HG02970 (cell line): ENCODE measurements around the gene ARHGAP24.
"Not testable (repeated sequence)": the region's sequence is repeated elsewhere in the genome, so short reads cannot be mapped to it uniquely, and the experiment has no call there.

Experiments
- ATAC-seq: cut with Tn5 transposase; IDR thresholded peaks from one replicate; pipeline ENCODE4 v1.9.1; 2021; ENCODE audit warnings: mild to moderate bottlenecking, moderate library complexity, moderate number of reproducible peaks; ENCODE audit not compliant: unreplicated experiment, low FRiP score

Gene ARHGAP24

DNA sequence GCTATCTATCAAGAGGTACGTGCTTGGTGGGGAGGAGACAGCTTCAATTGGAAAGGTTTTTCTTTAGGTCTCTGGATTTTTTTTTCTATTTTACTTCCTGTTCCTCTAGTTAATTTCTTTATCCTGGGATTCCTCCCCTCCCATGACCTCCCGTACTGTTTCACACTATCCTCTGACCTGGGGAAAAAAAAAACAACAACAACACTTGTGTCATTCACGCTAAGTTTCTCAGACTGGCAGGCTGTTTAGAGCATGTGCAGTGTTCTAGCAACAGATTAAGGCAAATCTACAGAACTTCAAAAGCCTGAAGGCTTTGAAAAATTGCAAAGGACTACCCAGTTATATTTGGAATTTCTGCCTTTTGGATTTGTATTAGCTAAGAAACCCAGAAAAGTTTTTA is 358.4 kb downstream of the ARHGAP24 start:
- no peak for ATAC-seq

DNA sequence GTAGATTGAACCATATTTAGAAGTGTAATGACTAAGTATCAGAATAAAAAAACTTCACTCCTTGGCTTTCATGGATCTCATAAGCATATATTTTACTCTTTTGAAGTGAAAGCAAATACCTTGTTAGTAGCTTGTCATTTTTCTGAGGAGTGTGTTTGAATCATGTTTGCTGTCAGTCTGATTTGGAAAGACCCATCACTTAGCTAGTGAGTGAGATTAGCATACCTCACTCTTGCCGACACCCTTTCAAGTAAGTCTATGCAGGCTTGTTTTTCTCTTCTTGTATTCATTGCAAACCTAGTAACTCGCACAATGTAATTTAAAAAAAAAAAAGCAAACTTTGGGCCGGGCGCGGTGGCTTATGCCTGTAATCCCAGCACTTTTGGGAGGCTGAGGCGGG is 360.0 kb downstream of the ARHGAP24 start:
- no peak for ATAC-seq

DNA sequence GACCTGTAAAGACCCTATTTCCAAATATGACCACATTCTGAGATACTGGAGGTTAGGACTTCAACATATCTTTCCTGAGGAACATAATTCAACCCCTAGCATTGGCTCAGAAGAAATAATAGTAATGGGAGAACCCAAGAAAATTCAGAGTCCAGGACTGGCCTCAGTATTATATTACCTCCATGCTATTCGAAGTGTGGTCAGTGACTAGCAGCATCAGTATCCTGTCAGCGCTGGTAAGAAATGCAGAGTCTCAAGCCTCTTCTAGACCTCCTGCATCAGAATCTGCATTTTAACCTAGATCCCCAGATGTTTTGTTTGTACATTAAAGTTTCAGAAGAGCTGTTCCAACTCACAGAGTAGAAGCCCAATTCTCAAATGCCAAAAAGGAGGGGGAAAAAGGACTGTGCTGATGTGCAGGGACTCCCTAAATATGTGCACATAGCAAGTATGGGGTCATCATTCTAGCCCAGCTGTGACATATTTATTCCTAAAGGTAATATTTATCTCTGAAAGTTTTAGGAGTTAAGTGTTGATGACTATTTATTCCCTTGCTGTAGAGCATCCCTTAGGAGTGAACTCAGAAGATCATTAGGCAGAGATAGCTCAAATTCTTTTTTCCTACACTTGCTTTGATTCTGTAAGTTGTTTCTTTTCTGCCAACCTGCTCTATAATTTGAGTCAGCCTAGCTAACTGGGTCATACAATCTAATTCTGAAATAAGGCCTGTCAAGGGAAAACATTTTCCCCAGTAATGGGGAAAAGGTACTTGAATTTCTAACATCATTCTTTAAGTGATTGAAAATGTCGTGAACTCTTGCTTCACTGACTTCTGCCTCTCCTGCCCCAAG is 361.9 kb downstream of the ARHGAP24 start:
- ATAC-seq: no peak

DNA sequence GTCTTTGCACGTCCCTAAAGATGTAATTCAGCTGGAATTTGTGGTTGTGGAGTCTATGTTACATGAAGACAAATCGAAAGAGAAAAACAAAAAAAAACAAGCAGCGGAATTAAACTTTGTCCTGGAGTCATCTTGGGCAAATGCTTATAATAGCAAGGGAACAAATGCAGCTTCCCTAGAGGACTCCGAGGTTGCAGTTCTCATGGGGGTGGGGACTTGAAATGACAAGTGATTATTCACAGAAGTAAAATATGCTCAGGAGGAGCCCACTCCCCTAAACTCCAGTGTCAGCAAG is 362.4 kb downstream of the ARHGAP24 start:
- ATAC-seq: no peak

DNA sequence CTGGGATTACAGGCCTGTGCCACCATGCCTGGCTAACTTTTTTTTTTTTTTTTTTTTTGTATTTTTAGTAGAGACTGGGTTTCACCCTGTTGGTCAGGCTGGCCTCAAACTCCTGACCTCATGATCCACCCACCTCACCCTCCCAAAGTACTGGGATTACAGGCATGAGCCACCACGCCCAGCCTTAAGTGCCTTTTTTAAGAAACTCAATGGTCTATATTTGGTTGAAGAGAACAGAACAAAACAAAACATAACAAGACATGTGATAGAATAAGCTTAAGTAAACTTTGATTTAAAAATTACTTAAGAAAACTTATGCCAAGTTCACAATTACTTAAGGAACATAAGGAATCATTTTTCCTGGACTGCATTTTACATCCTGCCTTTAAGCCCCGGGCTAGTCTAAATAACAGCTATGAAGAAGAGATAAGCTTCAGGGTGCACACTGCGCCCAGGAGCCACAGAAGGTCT is 365.1 kb downstream of the ARHGAP24 start:
- ATAC-seq: not testable (repeated sequence)

DNA sequence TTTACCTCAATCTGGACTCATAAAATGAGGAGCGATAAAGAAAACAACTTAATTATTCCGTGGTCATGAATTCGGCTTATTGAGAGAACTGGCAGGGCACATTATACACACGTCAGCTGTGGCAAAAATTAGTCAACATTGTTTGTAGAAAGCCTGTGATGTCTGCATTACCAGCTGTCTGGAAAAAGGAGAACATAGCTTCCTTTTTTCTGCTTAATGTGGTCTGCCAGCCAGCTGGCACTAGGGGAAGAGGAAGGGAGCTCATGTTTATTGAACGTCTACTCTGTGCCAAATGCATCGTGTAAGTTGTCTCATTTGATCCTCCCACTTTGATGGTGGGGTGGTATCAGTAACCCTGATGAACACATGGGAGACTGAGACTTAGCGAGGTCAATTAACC is 367.6 kb downstream of the ARHGAP24 start:
- no peak for ATAC-seq

DNA sequence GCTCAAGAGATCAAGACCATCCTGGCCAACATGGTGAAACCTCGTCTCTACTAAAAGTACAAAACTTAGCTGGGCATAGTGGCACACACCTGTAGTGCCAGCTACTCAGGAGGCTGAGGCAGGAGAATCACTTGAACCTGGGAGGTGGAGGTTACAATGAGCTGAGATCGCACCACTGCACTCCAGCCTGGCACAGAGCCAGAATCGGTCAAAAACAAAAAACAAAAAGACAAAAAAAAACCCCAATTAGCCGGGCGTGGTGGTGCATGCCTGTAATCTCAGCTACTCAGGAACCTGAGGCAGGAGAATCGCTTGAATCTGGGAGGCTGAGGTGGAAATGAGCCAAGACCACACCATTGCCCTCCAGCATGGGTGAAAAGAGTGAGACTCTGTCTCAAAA is 378.8 kb downstream of the ARHGAP24 start:
- ATAC-seq: not testable (repeated sequence)

DNA sequence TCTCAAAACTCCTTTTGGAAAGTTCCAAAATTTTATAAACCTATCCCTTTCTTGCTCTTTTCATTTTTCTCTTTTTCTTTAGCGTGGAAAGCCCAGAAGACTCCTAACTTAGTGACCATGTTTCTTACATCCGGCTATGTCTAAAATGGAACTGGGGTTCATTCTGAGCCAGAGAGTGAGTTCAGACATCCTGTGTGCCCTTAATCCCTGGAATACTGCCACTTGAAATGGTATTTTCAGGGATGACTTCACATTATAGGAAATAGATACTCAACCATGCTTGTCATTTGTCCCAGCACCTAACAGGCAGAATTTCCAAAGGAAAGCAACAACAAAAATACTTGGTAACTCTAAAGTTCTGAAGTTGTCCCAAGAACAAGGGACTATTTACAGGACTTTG is 379.6 kb downstream of the ARHGAP24 start:
- no peak for ATAC-seq

DNA sequence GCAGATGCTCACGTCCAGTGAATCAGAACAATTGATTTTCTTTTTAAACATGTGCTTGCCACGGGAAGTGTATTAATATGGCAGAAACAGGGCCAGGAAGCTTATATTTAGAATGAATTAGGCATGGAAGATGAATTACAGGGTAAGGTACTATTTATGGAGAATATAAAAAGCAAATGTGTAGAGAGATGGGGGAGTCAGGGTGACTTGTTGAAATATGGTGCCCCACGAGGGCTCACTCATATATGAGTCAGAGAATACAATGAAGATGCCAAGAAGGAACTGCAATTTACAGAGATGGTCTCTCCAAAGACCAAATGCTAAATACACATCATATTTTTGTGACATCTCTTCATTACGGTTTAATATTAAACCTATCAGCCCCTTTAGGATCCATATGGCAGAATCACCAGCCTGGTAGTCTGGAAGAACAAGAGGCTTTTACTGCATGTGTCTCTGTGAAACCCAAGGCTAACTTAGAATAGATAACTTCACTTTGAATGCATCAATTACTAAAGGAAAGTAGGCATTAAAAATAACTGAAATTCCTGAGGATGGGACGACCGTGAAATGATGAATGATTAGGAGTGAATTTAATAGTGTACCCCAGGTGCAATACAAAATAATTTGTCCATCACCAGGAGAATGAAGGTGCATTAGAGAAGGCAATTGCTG is 385.3 kb downstream of the ARHGAP24 start:
- no peak for ATAC-seq

DNA sequence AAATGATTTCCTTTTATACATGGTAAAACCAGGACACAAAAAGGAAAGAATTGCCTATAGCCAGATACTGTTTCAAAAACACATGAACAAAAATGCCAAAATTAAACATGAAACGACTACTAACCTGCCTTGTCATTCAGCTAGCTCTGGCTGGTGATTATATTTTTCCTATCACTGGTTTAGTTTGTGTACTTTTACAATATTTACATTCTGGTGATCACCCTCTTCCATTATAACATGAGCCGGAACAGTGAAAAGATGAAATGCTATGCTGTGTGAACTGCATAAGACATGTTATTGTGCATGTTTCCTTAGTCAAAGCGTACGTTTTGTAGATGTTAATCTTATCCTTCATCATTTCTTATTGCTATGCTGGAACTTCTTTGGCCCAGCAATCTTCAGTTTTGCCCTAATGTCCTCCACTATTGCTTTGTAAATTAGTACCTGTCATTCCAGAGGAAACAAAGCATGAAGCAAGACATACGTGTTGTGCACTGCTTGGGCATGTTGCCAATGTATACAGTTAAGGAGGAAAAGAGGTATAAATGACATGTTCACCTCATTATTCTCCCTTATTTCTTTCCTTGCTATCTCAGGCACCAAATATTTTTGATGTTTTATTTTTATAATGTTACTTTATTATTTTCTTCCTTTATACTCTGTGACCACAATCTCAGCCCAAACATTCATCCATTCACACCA is 386.3 kb downstream of the ARHGAP24 start:
- no peak for ATAC-seq

DNA sequence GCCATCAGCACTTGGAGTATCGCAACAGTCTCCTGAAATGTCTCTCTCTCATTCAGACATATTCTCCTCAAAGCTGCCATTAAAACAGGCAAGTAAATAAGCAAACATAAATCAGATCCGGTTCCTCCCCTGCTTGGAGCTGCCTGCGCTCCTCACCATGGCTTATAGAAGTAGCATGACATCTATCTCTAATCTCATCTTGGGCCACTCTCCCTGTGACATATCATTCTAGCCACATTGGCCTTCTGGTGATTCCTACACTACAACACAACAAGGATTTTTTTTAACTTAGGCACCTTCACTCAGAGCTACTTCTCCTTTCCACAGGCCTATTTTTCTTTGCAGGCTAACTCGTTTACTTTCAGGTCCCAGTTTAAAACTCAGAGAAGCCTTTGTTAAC is 387.9 kb downstream of the ARHGAP24 start:
- no peak for ATAC-seq

DNA sequence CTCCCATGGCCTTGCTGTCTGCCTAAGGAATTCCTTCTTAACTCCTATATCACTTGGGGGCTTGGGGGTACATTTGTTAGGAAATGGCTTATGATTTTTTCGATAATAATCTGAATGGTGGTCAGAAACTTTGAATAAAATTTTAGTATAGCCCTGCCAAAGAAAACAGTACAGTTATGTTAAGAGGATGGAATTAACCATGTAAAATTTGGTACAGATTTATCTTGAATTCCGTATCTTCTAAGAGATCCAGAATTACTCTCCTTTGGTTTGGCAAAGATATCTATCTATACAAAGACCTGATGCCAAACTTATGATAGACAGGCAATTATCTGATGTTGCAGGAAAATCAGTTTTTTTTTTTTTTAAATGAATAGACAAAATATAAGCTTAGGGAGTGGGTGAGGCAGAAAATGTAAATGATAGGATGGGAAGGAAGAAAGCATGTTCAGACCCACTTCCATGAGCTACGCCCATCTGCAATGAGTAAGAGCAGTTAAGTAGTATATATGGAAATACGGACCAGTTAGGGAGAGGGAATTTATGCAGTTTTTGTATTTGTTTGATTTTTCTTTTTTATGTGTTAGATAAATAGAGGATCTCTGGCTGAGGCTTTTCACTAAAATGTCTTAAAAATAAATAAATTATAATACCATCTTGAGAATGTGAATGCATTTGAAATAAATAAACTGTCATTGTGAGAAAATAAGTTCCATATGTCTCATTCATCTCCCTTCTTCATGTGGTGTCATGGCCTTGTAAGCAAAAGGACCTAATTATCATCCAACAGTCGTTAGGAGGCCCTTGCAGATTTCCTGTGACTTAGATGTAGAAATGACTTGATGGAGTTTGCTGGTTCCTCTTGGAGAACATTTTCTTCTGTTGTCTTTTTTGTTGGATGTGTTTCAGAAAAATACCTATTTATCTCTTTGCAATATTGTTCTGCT is 389.6 kb downstream of the ARHGAP24 start:
- ATAC-seq: no peak

DNA sequence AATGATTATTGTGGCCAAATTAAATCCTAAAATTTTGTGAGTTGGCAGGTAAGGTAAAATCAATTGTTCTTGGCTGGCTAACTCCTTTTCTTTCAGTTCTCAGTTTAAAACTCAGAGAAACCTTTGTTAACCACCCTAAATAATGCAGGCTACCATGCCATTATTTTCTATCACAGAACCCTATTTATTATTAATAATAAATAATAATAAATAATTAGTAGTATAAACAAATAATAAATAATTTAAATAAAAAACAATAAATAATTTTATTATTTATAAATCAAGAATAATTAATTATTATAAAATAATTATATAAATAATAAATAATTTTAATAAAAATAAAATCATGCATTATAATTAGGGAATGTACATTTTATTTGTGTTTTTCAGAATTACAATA is 390.3 kb downstream of the ARHGAP24 start:
- no peak for ATAC-seq

DNA sequence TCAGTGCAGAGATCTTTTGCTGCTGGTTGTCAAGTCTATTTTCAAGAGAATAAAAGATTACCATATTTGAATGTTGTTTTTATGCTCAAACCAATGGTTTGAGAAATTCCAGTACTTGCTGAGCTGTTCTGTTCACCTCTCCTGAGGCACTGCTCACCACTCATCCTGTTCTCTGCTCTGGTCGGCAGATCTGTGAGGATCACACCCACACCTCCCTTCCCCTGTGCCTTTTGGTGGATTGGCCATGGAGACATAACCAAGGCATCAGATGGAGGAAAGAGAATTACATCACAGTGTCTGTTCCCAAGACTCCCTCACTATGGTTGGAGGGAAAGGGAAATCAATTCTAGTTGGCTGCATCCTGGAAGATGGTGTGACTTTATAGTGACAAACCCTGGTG is 391.6 kb downstream of the ARHGAP24 start:
- ATAC-seq: no peak

DNA sequence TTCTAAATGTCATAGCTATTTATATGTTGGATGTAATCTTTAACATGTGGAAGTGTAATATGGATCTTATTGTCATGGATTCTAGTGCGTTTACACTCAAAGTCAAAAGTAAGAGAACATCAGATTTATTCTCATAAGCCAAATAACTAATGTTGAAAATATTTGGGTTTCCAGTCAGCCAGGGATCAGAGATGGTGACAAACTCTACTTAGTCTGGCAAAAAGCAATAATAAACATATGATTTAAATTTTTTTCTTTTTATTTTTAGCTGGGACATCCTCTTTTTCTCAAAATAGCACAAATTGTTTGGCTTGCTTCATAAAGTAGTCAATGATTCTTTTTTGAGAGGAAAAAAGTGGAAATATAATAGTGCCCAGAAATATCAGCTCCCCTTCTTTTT is 392.3 kb downstream of the ARHGAP24 start:
- ATAC-seq: no peak

DNA sequence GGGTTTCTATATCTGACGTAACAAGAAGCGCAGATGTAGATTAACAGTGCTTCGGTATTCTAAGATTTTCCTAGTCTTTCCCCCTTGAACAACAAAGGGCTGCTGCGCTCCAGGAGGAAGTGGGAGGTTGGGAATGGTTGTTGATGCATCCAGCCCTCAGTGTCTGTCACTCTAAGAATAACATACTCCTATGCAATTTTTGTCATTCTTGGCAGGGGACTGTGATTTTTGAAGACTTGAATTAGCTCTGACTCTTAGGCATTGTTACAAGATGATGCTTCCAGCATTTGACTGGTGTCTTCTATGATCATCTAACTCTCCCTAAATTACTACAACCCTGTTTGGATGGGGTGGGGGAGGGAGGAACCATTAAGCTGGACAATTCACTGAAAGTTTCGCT is 394.2 kb downstream of the ARHGAP24 start:
- ATAC-seq: no peak

DNA sequence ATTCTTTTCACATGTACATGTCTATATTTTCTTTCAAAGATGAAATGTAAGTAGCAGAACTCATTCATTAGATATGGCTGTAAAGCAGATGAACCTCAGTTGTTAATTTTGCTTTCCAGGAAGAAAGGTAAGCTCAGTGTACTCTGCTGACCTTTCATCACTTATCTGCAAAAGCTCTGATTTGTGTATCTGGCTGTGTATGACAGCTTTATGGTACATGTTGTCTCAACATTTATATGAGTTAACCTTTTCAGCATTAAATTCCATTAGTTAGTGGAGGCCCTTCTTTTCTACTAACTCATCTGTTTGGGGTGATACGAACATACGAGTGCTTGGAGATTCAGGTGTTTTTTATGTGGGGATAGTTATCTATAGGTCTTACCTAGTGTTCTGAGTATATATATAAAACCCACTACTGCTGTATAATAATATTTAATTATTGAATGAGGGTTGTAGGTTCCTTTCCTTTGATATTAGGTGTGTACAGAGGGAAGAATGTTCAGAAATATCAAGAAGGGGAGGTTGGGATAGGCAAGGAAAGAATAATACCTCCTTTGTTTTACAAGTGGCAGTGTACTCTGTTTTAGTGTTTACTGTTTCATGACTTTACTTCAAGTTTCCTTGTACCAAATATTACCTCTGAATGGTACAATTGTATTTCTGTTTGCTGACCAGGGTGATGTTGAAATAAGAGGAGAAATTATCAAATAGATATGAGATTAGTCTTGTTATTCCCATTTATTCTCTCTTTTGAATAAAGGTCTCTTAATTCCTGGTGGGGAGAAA is 395.5 kb downstream of the ARHGAP24 start:
- ATAC-seq: no peak

DNA sequence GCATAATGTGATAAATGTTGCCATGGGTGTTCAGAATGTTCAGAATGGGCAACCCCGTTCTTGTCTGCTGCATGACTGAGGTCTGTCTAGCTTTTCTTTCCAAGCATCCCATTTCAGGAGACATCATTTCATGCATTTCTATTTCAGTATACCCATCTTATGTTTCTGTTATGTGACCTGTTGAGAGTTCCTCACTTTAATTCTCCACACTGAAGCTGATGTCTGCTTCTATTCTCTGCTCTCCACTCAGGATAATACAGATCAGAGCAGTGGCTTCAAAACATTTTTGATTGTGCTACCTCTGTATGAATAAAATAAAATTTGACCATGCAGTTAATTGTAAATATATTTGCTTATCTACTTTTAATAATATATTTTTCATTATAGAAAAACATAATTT is 398.6 kb downstream of the ARHGAP24 start:
- no peak for ATAC-seq

DNA sequence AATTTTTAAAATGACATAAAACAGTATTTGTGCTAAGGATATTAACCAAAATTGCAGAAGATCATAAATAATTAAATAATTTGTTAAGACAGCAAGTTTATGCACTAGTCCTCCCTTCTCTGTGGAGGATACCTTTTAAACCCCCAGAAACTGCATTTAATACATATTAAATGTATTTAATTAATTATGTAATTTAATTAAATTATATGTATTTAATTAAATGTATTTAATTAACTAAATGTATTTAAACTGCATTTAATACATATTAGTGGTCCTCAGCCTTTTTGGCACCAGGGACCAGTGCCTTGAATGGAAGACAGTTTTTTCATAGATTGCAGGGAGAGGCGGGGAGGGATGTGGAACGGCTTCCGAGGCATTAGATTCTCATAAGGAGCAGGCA is 404.6 kb downstream of the ARHGAP24 start:
- ATAC-seq: no peak

DNA sequence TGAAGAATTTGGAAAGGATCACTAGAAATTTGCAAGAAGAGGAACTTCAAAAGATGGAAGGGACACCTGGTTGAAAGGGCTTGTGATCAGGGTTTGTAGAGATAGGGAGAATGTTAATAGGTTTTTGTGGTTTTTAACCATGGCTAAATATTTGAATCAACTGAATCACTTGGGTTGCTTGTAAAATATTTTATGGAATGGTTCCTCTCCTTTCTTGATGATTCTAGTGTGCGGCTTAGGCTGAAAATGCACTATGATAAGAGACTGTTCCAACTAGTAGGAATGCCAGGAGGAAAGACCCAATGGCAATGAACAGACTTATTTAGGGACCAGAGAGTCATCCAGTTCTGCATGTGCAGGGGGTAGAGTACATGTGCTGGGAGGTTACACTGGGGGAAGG is 408.2 kb downstream of the ARHGAP24 start:
- ATAC-seq: no peak
